ENCODE results near the gene SH3BP4. TPM values are rescaled to one million over a fixed set of nuclear protein-coding genes. Genes with fewer than 3 reads are reported as not detected.
A peak's percentile ranks its signal among the peaks of the same experiment; 100 is the strongest.

Gene SH3BP4
- total RNA-seq, 1 donor from 2014 or later: 36.7 TPM

DNA sequence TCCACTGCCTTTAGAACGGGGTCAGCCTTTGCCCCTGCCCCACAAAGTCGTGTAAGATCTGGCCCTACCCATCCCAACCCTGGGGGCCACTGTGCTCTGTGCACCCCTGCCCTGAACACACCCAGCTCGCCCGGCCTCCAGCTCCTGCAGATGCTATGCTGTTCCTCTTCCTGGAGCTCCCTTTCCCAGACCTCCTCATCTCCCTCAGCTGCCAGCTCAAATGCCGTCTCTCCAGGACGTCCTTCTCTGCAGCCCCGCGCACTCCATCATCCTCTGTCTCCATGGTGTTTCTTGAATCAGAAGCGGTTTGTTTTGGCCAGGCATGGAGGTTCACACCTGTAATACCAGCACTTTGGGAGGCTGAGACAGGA lies 94.1 kb downstream of the SH3BP4 start:
- intact Hi-C loops (cut with DNase I): no loop called here

DNA sequence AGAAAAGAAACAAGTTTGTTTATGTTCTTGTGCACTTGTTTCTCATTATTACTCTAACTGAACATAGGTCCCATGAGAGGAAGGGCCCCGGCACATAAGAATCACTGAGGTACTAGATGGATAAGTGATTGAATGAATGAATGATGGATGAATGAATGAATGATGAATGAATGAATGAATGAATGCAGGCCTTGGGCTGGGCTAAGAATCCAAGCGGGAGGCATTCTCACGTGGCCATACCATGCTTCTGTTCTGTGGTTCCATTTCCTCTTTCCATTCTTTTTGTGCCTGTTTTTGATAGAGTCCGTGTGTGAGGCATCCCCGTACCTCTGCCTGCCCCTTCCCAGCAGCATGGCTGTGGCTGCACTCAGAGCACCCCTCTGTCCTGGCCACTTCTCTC lies 94.8 kb downstream of the SH3BP4 start:
- no peak overlapping the region for H3K4me3 ChIP-seq
- H3K9me3 ChIP-seq: no peaks in the 10 kb centered on the region
- TF ChIP-seq, protein P1, sequence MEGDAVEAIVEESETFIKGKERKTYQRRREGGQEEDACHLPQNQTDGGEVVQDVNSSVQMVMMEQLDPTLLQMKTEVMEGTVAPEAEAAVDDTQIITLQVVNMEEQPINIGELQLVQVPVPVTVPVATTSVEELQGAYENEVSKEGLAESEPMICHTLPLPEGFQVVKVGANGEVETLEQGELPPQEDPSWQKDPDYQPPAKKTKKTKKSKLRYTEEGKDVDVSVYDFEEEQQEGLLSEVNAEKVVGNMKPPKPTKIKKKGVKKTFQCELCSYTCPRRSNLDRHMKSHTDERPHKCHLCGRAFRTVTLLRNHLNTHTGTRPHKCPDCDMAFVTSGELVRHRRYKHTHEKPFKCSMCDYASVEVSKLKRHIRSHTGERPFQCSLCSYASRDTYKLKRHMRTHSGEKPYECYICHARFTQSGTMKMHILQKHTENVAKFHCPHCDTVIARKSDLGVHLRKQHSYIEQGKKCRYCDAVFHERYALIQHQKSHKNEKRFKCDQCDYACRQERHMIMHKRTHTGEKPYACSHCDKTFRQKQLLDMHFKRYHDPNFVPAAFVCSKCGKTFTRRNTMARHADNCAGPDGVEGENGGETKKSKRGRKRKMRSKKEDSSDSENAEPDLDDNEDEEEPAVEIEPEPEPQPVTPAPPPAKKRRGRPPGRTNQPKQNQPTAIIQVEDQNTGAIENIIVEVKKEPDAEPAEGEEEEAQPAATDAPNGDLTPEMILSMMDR (IDR thresholded peaks at IDR 0.05): no peak
- no peak for DNase-seq (ENCODE audit: low spot score in 2 of 2)
- peaks cover 6 to 27% of the 10 kb centered on the region in 2 donors for H3K36me3 ChIP-seq
- no peaks in the 10 kb centered on the region for H3K27me3 ChIP-seq
- no peak overlapping the region for H3K27ac ChIP-seq
- intact Hi-C loops (cut with DNase I): no loop called here
- peaks cover 5 to 12% of the 10 kb centered on the region in 2 donors for H3K4me1 ChIP-seq

More for the DNA sequence above, 94.1 kb downstream of the SH3BP4 start:
- no peak overlapping the region for H3K4me3 ChIP-seq
- TF ChIP-seq, protein P1 (IDR thresholded peaks at IDR 0.05): no peak
- H3K36me3 ChIP-seq: peaks cover 9 to 34% of the 10 kb centered on the region in 2 donors
- H3K27me3 ChIP-seq: no peaks in the 10 kb centered on the region
- no peak for DNase-seq (ENCODE audit: low spot score in 2 of 2)
- H3K27ac ChIP-seq: no peak overlapping the region
- peaks cover 0 to 6% of the 10 kb centered on the region in 2 donors for H3K4me1 ChIP-seq
- H3K9me3 ChIP-seq: no peaks in the 10 kb centered on the region

DNA sequence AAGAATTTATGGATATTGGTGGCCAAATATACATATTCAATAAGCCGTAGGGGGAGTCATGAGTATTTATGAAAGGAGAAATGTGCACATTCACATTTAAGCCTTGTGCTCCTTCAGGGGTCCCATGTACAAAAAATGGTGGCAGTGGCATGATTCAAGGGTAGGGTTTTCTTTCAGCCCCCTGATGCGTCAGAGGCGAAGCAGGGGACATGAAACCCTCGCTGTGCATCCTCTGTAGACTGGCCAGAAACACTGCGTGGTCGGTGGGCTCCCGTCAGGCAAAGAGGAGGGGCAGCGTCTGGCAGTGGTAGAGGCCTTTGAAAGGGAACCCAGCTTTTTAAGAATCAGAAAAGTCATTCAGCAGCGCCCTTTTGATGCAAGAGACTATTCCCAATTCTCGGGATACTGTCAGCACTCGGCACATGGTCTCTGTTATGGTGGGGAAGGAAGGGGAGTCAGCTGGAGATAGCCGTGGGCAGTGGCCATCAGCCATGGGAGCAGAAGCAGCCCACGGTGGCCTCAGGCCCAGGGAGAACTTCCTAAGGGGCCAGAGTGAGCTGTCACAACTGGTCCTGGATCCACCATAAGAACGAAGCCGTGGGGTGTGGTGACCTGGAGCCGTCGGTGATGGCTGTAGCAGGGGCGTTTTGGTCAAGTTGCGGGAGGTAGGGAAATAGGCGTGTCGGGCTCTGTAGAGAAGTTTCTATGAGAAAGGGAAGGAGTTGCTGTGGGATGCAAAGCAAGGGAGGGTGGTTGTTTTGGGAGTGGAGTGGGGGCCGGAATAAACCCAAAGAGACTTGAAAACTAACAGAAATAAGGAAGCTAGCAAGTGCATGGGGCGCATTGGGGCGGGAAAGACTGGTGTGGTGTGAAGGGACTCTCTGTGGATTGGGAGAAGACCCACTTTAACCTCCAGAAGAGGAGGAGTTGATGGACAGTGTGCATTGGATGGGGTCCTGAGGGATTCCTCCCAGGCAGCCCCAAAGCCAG lies 95.6 kb downstream of the SH3BP4 start:
- Histone ChIP-seq H3K27ac (no peak overlapping the region), H3K9me3 (no peaks in the 10 kb centered on the region), H3K4me1 (peaks cover 6 to 13% of the 10 kb centered on the region in 2 donors), H3K36me3 (peaks cover 0 to 21% of the 10 kb centered on the region in 2 donors), H3K4me3 (no peak overlapping the region), H3K27me3 (no peaks in the 10 kb centered on the region)
- TF ChIP-seq, protein P1 (IDR thresholded peaks at IDR 0.05): no peak
- DNase-seq (ENCODE audit: low spot score in 2 of 2): peak in 1 of 2 donors; percentile 38
- intact Hi-C loops (cut with DNase I): no loop called here

DNA sequence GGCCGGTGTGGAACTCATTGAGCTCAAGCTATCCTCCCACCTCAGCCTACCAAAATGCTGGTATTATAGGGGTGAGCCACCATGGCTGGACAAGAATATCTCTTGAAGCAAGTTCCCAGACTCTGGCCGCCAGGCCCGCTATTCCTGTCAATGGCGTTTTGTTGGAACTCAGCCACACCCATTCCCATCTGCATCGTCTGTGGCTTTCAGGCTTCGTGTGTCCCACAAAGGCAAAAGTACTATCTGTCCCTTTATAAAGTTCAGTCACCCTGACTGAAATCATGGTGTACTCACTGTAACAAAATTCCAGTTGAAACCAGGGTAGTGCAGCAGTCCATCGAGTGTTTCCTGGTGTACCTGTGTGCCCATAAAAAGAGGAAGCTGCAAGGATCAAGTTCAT lies 96.7 kb downstream of the SH3BP4 start:
- Histone ChIP-seq H3K4me3 (no peak overlapping the region), H3K36me3 (peaks cover under 1 to 25% of the 10 kb centered on the region in 2 donors), H3K27ac (no peak overlapping the region), H3K9me3 (no peaks in the 10 kb centered on the region), H3K4me1 (peaks cover 6 to 13% of the 10 kb centered on the region in 2 donors), H3K27me3 (no peaks in the 10 kb centered on the region)
- peak in 1 of 2 donors; percentile 59 for DNase-seq (ENCODE audit: low spot score in 2 of 2)
- intact Hi-C loops (cut with DNase I): no loop called here
- TF ChIP-seq, protein P1 (IDR thresholded peaks at IDR 0.05): no peak

DNA sequence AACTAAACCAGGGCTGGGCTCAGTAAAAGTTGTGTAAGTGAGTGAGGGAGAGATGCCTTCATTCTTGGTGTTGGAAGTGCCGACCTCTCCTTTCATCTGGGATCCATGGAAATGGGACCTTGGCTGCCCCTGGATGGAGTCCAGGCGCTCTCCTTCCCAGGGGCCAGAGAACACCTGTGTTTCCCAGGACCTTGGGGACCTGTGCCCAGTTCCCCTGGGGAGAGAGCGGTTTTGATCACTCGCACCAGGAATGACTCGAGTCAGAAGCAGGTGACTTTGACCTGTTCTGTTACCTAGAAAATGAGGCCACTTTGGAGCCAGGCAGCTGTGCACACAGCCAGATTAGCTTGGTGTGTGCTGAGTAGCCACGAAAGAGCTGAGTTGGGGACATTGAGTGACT lies 97.3 kb downstream of the SH3BP4 start:
- no peak overlapping the region for H3K4me3 ChIP-seq
- TF ChIP-seq, protein P1 (IDR thresholded peaks at IDR 0.05): no peak
- H3K36me3 ChIP-seq: peaks cover 6 to 28% of the 10 kb centered on the region in 2 donors
- no peak overlapping the region for H3K27ac ChIP-seq
- no peaks in the 10 kb centered on the region for H3K27me3 ChIP-seq
- no peaks in the 10 kb centered on the region for H3K9me3 ChIP-seq
- peak in 1 of 2 donors; percentile 54 for DNase-seq (ENCODE audit: low spot score in 2 of 2)
- intact Hi-C loops (cut with DNase I): no loop called here
- H3K4me1 ChIP-seq: peaks cover 6 to 13% of the 10 kb centered on the region in 2 donors
